GM23338 (cell line): ENCODE results near the gene PANK3. TPM values are rescaled to one million over a fixed set of nuclear protein-coding genes. Genes with fewer than 3 reads are reported as not detected.
A peak's percentile ranks its signal among the peaks of the same experiment; 100 is the strongest.

Source experiments
- ATAC-seq: fragments of 200-7000 bp; cut with Tn5 transposase; 3 replicates; pipeline ENCODE4 v1.9.1; 2020
- DNase-seq: peaks from one replicate; pipeline ENCODE4 v3.0.0-alpha.2; 2015; ENCODE audit warnings: low spot score
- H2AFZ ChIP-seq: fragments of 200-600 bp; sonication (generic); 2 replicates; pipeline ENCODE4 v1.8.0; 2016; ENCODE audit warnings: antibody characterized with exemption, mild to moderate bottlenecking, moderate library complexity
- H3F3A ChIP-seq: fragments of 200-600 bp; sonication (generic); replicated peaks from 2 replicates; pipeline ENCODE4 v1.8.0; 2017; ENCODE audit warnings: antibody characterized with exemption, mixed run types, low read depth
- H3K27ac ChIP-seq: fragments of 200-600 bp; sonication (generic); 2 replicates; pipeline ENCODE4 v1.6.1; 2016; ENCODE audit warnings: low read depth
- H3K27me3 ChIP-seq: fragments of 200-600 bp; sonication (generic); 2 replicates; pipeline ENCODE4 v1.8.0; 2016; ENCODE audit warnings: mild to moderate bottlenecking, mixed run types, moderate library complexity; ENCODE audit not compliant: insufficient read depth
- H3K36me3 ChIP-seq: fragments of 200-600 bp; sonication (generic); 2 replicates; pipeline ENCODE4 v1.8.0; 2016; ENCODE audit warnings: mild to moderate bottlenecking; ENCODE audit not compliant: insufficient read depth
- H3K4me1 ChIP-seq: fragments of 200-600 bp; sonication (generic); 2 replicates; pipeline ENCODE4 v1.8.0; 2016; ENCODE audit warnings: mild to moderate bottlenecking, moderate library complexity; ENCODE audit not compliant: insufficient read depth
- H3K4me2 ChIP-seq: fragments of 200-600 bp; sonication (generic); 2 replicates; pipeline ENCODE4 v1.7.1; 2017; ENCODE audit warnings: mixed run types
- H3K4me3 ChIP-seq: fragments of 200-600 bp; sonication (generic); 2 replicates; pipeline ENCODE4 v1.6.1; 2016; ENCODE audit warnings: mixed run types
- H3K79me2 ChIP-seq: fragments of 200-600 bp; sonication (generic); replicated peaks from 2 replicates; pipeline ENCODE4 v1.8.0; 2017; ENCODE audit warnings: mild to moderate bottlenecking; ENCODE audit not compliant: insufficient read depth
- H3K9me2 ChIP-seq: fragments of 200-600 bp; sonication (generic); 2 replicates; pipeline ENCODE4 v1.8.0; 2017; ENCODE audit not compliant: insufficient read depth
- H4K20me1 ChIP-seq: fragments of 200-600 bp; sonication (generic); replicated peaks from 2 replicates; pipeline ENCODE4 v1.8.0; 2017; ENCODE audit warnings: mild to moderate bottlenecking; ENCODE audit not compliant: insufficient read depth
- H3K27ac Mint-ChIP-seq: 2 replicates; pipeline ENCODE4 v1.8.0; 2020; ENCODE audit warnings: inconsistent platforms, mild to moderate bottlenecking, moderate library complexity, mixed read lengths
- H3K27me3 Mint-ChIP-seq: 3 replicates; pipeline ENCODE4 v1.8.0; 2022; ENCODE audit warnings: low read depth, mild to moderate bottlenecking, moderate library complexity, mixed read lengths, inconsistent platforms; ENCODE audit not compliant: insufficient read depth, poor library complexity
- H3K36me3 Mint-ChIP-seq: 3 replicates; pipeline ENCODE4 v1.8.0; 2021; ENCODE audit warnings: low read depth, mild to moderate bottlenecking, inconsistent platforms, moderate library complexity, mixed read lengths
- H3K4me1 Mint-ChIP-seq: 3 replicates; pipeline ENCODE4 v1.8.0; 2020; ENCODE audit warnings: mild to moderate bottlenecking, inconsistent platforms, mixed read lengths
- H3K4me3 Mint-ChIP-seq: 3 replicates; pipeline ENCODE4 v1.8.0; 2021; ENCODE audit warnings: moderate library complexity, mild to moderate bottlenecking, inconsistent platforms, mixed read lengths
- H3K9me3 Mint-ChIP-seq: 3 replicates; pipeline ENCODE4 v1.8.0; 2020; ENCODE audit warnings: moderate library complexity, mild to moderate bottlenecking, inconsistent platforms, mixed read lengths
- EZH2phosphoT487 ChIP-seq: fragments of 200-600 bp; sonication (generic); IDR thresholded peaks from one replicate; pipeline ENCODE4 v1.8.1; 2018; ENCODE audit warnings: antibody characterized with exemption; ENCODE audit not compliant: unreplicated experiment
- NANOG ChIP-seq: IDR thresholded peaks from 2 replicates; pipeline ENCODE4 v1.6.1; 2016; ENCODE audit warnings: antibody characterized with exemption, borderline replicate concordance
- STAT1 ChIP-seq: IDR thresholded peaks from one replicate; pipeline ENCODE4 v1.6.1; 2016; ENCODE audit warnings: antibody characterized with exemption; ENCODE audit not compliant: unreplicated experiment
- polyA plus RNA-seq: library from polyadenylated mRNA; unstranded; fragments of >200 nt; fragmentation: Nextera tagmentation; extraction: Ambion mirVana; gene quantifications from 2 replicates; pipeline ENCODE4 v1.2.1, GENCODE V29; 2016
- total RNA-seq: library from RNA; depleted of rRNA; stranded (reverse); fragments of >200 nt; shearing (Covaris generic); gene quantifications from 2 replicates; pipeline ENCODE4 v1.2.3, GENCODE V29; 2014
- TF ChIP-seq, protein P1 (sequence below): fragments of 250-450 bp; sonication (Bioruptor Pico); IDR thresholded peaks from 2 replicates; pipeline ENCODE4 v1.5.0; 2020; ENCODE audit warnings: mild to moderate bottlenecking, moderate library complexity

The PANK3 gene
- total and polyA plus RNA-seq, 2 experiments from 2014 or later: 17.0 to 91.6 TPM

DNA sequence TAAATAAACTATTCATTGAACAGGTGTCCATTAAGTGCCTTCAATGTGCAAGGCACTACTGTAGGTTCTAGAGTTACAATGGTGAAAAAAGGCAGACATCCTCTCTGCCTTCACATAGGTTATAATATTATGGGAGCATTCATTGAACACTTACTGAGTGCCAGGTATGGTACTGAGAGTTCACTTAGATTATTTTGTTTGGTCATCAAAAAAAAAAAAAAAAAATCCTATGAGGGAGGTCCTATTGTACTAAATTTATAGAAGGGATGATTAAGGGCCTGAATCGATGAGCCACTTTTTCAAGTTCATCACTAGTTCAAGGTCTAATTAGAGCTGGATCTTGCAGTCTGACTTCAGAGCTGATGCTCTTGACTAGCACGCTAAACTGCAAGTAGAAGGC, 22.8 kb upstream of the PANK3 start:
- peaks cover 6% of the 10 kb centered on the region; the same call in 2 of the 3 replicates for H3K4me1 Mint-ChIP-seq
- H4K20me1 ChIP-seq: no peaks in the 10 kb centered on the region
- TF ChIP-seq STAT1: no peak
- TF ChIP-seq NANOG: no peak
- H2AFZ ChIP-seq: no peak overlapping the region
- H3K4me3 Mint-ChIP-seq: no peak overlapping the region
- no peaks in the 10 kb centered on the region for H3K9me2 ChIP-seq
- H3K4me3 ChIP-seq: no peak overlapping the region
- H3K4me1 ChIP-seq: peaks cover 9% of the 10 kb centered on the region
- H3K27me3 Mint-ChIP-seq: peaks cover 2% of the 10 kb centered on the region
- no peaks in the 10 kb centered on the region for H3K36me3 ChIP-seq
- no peaks in the 10 kb centered on the region for H3K9me3 Mint-ChIP-seq
- no peaks in the 10 kb centered on the region for H3K79me2 ChIP-seq
- H3K36me3 Mint-ChIP-seq: no peaks in the 10 kb centered on the region
- H3K27ac ChIP-seq: no peak overlapping the region
- no peak for ATAC-seq
- no peaks in the 10 kb centered on the region for H3F3A ChIP-seq
- DNase-seq: no peak
- H3K27ac Mint-ChIP-seq: no peak overlapping the region
- H3K4me2 ChIP-seq: no peak overlapping the region
- H3K27me3 ChIP-seq: peaks cover 6% of the 10 kb centered on the region

DNA sequence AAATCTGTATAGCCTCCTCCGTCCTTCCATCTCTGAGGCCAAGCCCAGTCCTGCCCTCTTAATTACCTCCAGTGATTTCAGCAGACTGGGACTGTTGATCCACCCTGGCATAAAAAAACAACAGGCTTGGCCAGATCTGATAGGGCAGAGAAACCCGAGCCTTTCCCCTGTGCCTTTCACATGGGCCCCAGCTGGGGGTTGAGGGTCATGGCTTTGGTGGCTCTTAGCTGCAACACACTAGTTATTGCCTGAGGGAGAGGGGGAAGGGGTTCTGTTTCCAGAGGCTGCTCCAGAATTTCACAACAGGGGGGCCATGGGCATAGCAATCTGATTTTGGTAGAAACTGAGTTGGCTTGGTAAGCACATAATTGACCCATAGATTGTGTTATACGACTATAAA, 21.2 kb upstream of the PANK3 start:
- Mint-ChIP-seq H3K27me3 (peaks cover 4% of the 10 kb centered on the region), H3K36me3 (no peaks in the 10 kb centered on the region), H3K4me3 (no peak overlapping the region), H3K9me3 (no peaks in the 10 kb centered on the region), H3K27ac (0 out of 2 replicates have a peak overlapping the region, but pooled peaks have one; percentile 23), H3K4me1 (peaks cover 6% of the 10 kb centered on the region; the same call in 2 of the 3 replicates)
- Histone ChIP-seq H3K36me3 (no peaks in the 10 kb centered on the region), H3K27ac (no peak overlapping the region; the same call in 1 of the 2 replicates), H2AFZ (peak overlapping the region; percentile 69), H4K20me1 (no peaks in the 10 kb centered on the region), H3K79me2 (no peaks in the 10 kb centered on the region), H3F3A (no peaks in the 10 kb centered on the region), H3K4me1 (peaks cover 9% of the 10 kb centered on the region), H3K4me3 (no peak overlapping the region), H3K27me3 (peaks cover 21% of the 10 kb centered on the region), H3K4me2 (0 out of 2 replicates have a peak overlapping the region, but pooled peaks have one; percentile 33), H3K9me2 (no peaks in the 10 kb centered on the region)
- ATAC-seq: peak; percentile 98
- peak; percentile 62 for DNase-seq
- TF ChIP-seq EZH2phosphoT487: no peak
- TF ChIP-seq, protein P1, sequence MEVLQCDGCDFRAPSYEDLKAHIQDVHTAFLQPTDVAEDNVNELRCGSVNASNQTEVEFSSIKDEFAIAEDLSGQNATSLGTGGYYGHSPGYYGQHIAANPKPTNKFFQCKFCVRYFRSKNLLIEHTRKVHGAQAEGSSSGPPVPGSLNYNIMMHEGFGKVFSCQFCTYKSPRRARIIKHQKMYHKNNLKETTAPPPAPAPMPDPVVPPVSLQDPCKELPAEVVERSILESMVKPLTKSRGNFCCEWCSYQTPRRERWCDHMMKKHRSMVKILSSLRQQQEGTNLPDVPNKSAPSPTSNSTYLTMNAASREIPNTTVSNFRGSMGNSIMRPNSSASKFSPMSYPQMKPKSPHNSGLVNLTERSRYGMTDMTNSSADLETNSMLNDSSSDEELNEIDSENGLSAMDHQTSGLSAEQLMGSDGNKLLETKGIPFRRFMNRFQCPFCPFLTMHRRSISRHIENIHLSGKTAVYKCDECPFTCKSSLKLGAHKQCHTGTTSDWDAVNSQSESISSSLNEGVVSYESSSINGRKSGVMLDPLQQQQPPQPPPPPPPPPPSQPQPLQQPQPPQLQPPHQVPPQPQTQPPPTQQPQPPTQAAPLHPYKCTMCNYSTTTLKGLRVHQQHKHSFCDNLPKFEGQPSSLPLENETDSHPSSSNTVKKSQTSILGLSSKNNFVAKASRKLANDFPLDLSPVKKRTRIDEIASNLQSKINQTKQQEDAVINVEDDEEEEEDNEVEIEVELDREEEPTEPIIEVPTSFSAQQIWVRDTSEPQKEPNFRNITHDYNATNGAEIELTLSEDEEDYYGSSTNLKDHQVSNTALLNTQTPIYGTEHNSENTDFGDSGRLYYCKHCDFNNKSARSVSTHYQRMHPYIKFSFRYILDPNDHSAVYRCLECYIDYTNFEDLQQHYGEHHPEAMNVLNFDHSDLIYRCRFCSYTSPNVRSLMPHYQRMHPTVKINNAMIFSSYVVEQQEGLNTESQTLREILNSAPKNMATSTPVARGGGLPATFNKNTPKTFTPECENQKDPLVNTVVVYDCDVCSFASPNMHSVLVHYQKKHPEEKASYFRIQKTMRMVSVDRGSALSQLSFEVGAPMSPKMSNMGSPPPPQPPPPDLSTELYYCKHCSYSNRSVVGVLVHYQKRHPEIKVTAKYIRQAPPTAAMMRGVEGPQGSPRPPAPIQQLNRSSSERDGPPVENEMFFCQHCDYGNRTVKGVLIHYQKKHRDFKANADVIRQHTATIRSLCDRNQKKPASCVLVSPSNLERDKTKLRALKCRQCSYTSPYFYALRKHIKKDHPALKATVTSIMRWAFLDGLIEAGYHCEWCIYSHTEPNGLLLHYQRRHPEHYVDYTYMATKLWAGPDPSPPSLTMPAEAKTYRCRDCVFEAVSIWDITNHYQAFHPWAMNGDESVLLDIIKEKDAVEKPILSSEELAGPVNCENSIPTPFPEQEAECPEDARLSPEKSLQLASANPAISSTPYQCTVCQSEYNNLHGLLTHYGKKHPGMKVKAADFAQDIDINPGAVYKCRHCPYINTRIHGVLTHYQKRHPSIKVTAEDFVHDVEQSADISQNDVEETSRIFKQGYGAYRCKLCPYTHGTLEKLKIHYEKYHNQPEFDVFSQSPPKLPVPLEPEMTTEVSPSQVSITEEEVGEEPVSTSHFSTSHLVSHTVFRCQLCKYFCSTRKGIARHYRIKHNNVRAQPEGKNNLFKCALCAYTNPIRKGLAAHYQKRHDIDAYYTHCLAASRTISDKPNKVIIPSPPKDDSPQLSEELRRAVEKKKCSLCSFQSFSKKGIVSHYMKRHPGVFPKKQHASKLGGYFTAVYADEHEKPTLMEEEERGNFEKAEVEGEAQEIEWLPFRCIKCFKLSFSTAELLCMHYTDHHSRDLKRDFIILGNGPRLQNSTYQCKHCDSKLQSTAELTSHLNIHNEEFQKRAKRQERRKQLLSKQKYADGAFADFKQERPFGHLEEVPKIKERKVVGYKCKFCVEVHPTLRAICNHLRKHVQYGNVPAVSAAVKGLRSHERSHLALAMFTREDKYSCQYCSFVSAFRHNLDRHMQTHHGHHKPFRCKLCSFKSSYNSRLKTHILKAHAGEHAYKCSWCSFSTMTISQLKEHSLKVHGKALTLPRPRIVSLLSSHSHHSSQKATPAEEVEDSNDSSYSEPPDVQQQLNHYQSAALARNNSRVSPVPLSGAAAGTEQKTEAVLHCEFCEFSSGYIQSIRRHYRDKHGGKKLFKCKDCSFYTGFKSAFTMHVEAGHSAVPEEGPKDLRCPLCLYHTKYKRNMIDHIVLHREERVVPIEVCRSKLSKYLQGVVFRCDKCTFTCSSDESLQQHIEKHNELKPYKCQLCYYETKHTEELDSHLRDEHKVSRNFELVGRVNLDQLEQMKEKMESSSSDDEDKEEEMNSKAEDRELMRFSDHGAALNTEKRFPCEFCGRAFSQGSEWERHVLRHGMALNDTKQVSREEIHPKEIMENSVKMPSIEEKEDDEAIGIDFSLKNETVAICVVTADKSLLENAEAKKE (CRISPR knock-in tag): 0 out of 2 replicates have a peak, but pooled peaks have one; percentile 12
